Measurements from ENCODE around the gene DDX23. TPM values are rescaled to one million over a fixed set of nuclear protein-coding genes. Genes with fewer than 3 reads are reported as not detected.
"Not testable (repeated sequence)": the region's sequence is repeated elsewhere in the genome, so short reads cannot be mapped to it uniquely, and the experiment has no call there.

DDX23 gene
- total RNA-seq, 1 donor from 2014 or later, result 59.1 TPM

GRCh38 chr12:48861111-48861510 is 9.1 kb upstream of the DDX23 start:
- Mint-ChIP-seq H3K9me3 (ENCODE audit: low read depth) (no peaks in the 10 kb centered on the region), H3K27ac (ENCODE audit: unreplicated experiment) (no peak overlapping the region), H3K4me1 (ENCODE audit: low read depth) (peaks cover 13% of the 10 kb centered on the region), H3K36me3 (ENCODE audit: low read depth) (no peaks in the 10 kb centered on the region), H3K4me3 (ENCODE audit: unreplicated experiment) (no peak overlapping the region), H3K27me3 (ENCODE audit: low read depth) (peaks cover 33% of the 10 kb centered on the region)
- no peak for DNase-seq (ENCODE audit: low spot score)
- TF ChIP-seq CTCF (IDR thresholded peaks at IDR 0.05), result no peak

GRCh38 chr12:48860236-48860635 is 8.3 kb upstream of the DDX23 start:
- H3K4me1 Mint-ChIP-seq (ENCODE audit: low read depth); DNase-seq (ENCODE audit: low spot score); H3K4me3 Mint-ChIP-seq (ENCODE audit: unreplicated experiment); H3K9me3 Mint-ChIP-seq (ENCODE audit: low read depth); H3K36me3 Mint-ChIP-seq (ENCODE audit: low read depth); H3K27ac Mint-ChIP-seq (ENCODE audit: unreplicated experiment): not testable (repeated sequence)
- peaks cover 33% of the 10 kb centered on the region for H3K27me3 Mint-ChIP-seq (ENCODE audit: low read depth)

- no peak for DNase-seq (ENCODE audit: low spot score)
- peaks cover under 1% of the 10 kb centered on the region for H3K4me1 Mint-ChIP-seq (ENCODE audit: low read depth)
Observed at GRCh38 chr12:48859607-48860006, 7.6 kb upstream of the DDX23 start.

GRCh38 chr12:48858043-48858442 is 6.1 kb upstream of the DDX23 start:
- Mint-ChIP-seq H3K36me3 (ENCODE audit: low read depth) (no peaks in the 10 kb centered on the region), H3K4me3 (ENCODE audit: unreplicated experiment) (no peak overlapping the region), H3K27me3 (ENCODE audit: low read depth) (peaks cover 12% of the 10 kb centered on the region), H3K9me3 (ENCODE audit: low read depth) (no peaks in the 10 kb centered on the region), H3K27ac (ENCODE audit: unreplicated experiment) (no peak overlapping the region), H3K4me1 (ENCODE audit: low read depth) (peaks cover 2% of the 10 kb centered on the region)
- no peak for TF ChIP-seq CTCF (IDR thresholded peaks at IDR 0.05)
- no peak for DNase-seq (ENCODE audit: low spot score)

More at GRCh38 chr12:48859607-48860006, 7.6 kb upstream of the DDX23 start:
- H3K4me3 Mint-ChIP-seq (ENCODE audit: unreplicated experiment), result no peak overlapping the region
- no peak for TF ChIP-seq CTCF (IDR thresholded peaks at IDR 0.05)
- peaks cover 26% of the 10 kb centered on the region for H3K27me3 Mint-ChIP-seq (ENCODE audit: low read depth)
- no peaks in the 10 kb centered on the region for H3K36me3 Mint-ChIP-seq (ENCODE audit: low read depth)
- no peak overlapping the region for H3K27ac Mint-ChIP-seq (ENCODE audit: unreplicated experiment)
- H3K9me3 Mint-ChIP-seq (ENCODE audit: low read depth), result no peaks in the 10 kb centered on the region

- H3K4me3 Mint-ChIP-seq (ENCODE audit: unreplicated experiment), result no peak overlapping the region
- peaks cover 7% of the 10 kb centered on the region for H3K27me3 Mint-ChIP-seq (ENCODE audit: low read depth)
- peaks cover 8% of the 10 kb centered on the region for H3K4me1 Mint-ChIP-seq (ENCODE audit: low read depth)
- no peaks in the 10 kb centered on the region for H3K36me3 Mint-ChIP-seq (ENCODE audit: low read depth)
- TF ChIP-seq CTCF (IDR thresholded peaks at IDR 0.05), result no peak
- no peaks in the 10 kb centered on the region for H3K9me3 Mint-ChIP-seq (ENCODE audit: low read depth)
- no peak overlapping the region for H3K27ac Mint-ChIP-seq (ENCODE audit: unreplicated experiment)
- no peak for DNase-seq (ENCODE audit: low spot score)
Observed at GRCh38 chr12:48857278-48857994, 5.5 kb upstream of the DDX23 start.

- Mint-ChIP-seq H3K36me3 (ENCODE audit: low read depth) (no peaks in the 10 kb centered on the region), H3K9me3 (ENCODE audit: low read depth) (no peaks in the 10 kb centered on the region), H3K27me3 (ENCODE audit: low read depth) (peaks cover 2% of the 10 kb centered on the region), H3K4me3 (ENCODE audit: unreplicated experiment) (no peak overlapping the region), H3K4me1 (ENCODE audit: low read depth) (peaks cover 12% of the 10 kb centered on the region), H3K27ac (ENCODE audit: unreplicated experiment) (no peak overlapping the region)
- no peak for DNase-seq (ENCODE audit: low spot score)
- no peak for TF ChIP-seq CTCF (IDR thresholded peaks at IDR 0.05)
Observed at GRCh38 chr12:48856379-48856778, 4.4 kb upstream of the DDX23 start.

- H3K27me3 Mint-ChIP-seq (ENCODE audit: low read depth); H3K9me3 Mint-ChIP-seq (ENCODE audit: low read depth); H3K36me3 Mint-ChIP-seq (ENCODE audit: low read depth); H3K27ac Mint-ChIP-seq (ENCODE audit: unreplicated experiment); DNase-seq (ENCODE audit: low spot score); H3K4me3 Mint-ChIP-seq (ENCODE audit: unreplicated experiment): not testable (repeated sequence)
- peaks cover 25% of the 10 kb centered on the region for H3K4me1 Mint-ChIP-seq (ENCODE audit: low read depth)
Observed at GRCh38 chr12:48854932-48855331, 3.0 kb upstream of the DDX23 start.

Data from chondrocyte (in vitro differentiated cells).